ENCODE measurements around the gene TMEM200B.

- no peak for TF ChIP-seq RAD21 (IDR thresholded peaks at IDR 0.05; ENCODE audit: low read length)
- TF ChIP-seq CTCF (conservative IDR thresholded peaks at IDR 0.05; ENCODE audit: low read depth, low read length), result no peak
- no peak for TF ChIP-seq RFX5 (IDR thresholded peaks at IDR 0.05; ENCODE audit: low read depth, low read length)
- no peak for TF ChIP-seq POLR2A (IDR thresholded peaks at IDR 0.05; ENCODE audit: low read depth, low read length)
Observed at GRCh38 chr1:29142714-29143113, 19.0 kb upstream of the TMEM200B start.

Measured in IMR-90 (cell line).